Measurements from ENCODE around the gene PFAS.
"Not testable (repeated sequence)": the region's sequence is repeated elsewhere in the genome, so short reads cannot be mapped to it uniquely, and the experiment has no call there.

Gene PFAS, protein sequence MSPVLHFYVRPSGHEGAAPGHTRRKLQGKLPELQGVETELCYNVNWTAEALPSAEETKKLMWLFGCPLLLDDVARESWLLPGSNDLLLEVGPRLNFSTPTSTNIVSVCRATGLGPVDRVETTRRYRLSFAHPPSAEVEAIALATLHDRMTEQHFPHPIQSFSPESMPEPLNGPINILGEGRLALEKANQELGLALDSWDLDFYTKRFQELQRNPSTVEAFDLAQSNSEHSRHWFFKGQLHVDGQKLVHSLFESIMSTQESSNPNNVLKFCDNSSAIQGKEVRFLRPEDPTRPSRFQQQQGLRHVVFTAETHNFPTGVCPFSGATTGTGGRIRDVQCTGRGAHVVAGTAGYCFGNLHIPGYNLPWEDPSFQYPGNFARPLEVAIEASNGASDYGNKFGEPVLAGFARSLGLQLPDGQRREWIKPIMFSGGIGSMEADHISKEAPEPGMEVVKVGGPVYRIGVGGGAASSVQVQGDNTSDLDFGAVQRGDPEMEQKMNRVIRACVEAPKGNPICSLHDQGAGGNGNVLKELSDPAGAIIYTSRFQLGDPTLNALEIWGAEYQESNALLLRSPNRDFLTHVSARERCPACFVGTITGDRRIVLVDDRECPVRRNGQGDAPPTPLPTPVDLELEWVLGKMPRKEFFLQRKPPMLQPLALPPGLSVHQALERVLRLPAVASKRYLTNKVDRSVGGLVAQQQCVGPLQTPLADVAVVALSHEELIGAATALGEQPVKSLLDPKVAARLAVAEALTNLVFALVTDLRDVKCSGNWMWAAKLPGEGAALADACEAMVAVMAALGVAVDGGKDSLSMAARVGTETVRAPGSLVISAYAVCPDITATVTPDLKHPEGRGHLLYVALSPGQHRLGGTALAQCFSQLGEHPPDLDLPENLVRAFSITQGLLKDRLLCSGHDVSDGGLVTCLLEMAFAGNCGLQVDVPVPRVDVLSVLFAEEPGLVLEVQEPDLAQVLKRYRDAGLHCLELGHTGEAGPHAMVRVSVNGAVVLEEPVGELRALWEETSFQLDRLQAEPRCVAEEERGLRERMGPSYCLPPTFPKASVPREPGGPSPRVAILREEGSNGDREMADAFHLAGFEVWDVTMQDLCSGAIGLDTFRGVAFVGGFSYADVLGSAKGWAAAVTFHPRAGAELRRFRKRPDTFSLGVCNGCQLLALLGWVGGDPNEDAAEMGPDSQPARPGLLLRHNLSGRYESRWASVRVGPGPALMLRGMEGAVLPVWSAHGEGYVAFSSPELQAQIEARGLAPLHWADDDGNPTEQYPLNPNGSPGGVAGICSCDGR (N-terminal part only)

DNA sequence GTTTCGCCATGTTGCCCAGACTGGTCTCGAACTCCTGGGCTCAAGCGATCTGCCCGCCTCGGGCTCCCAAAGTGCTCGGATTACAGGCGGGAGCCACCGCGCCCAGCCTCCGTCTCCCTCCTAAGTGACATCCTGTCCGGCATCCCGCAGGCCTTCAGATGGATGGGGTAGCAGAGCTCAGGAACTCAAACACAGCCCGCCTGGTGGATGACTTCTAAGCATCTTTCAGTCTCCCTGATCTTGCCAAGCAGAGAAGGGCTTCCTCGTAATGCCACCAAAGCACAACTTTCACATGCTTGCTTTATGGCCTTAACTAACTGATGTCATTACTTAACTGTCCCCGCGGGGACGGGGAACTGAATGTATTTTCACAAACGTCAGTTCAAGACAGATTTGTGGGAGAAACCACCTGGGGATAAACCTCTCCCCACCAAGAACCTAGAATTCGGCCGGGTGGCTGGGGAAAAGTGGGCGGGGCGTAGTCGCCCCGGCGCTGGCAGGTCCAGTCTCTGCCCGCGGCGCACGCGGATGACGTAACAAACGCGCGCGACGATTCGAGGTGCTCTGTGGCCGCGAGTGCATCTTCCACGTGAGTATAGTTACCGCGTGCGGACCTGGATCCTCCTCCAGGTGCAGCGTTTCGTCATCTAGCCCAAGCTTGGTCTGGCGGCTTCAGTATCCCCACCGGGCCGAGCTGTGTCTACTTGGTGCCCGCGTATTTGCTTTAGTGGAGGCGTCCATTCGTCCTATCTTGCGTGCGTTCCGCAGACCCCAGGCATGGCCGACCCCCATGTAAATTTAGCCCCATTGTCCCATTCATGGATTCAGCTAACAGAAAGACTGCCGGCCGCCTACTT, at the start of gene PFAS:
Gene PFAS (plus strand): TSS at position 539 of the 857 bp plus-strand sequence. CDS start 4,649 bp downstream, outside the sequence.
- peak; percentile 92 for DNase-seq (ENCODE audit: low read depth)

DNA sequence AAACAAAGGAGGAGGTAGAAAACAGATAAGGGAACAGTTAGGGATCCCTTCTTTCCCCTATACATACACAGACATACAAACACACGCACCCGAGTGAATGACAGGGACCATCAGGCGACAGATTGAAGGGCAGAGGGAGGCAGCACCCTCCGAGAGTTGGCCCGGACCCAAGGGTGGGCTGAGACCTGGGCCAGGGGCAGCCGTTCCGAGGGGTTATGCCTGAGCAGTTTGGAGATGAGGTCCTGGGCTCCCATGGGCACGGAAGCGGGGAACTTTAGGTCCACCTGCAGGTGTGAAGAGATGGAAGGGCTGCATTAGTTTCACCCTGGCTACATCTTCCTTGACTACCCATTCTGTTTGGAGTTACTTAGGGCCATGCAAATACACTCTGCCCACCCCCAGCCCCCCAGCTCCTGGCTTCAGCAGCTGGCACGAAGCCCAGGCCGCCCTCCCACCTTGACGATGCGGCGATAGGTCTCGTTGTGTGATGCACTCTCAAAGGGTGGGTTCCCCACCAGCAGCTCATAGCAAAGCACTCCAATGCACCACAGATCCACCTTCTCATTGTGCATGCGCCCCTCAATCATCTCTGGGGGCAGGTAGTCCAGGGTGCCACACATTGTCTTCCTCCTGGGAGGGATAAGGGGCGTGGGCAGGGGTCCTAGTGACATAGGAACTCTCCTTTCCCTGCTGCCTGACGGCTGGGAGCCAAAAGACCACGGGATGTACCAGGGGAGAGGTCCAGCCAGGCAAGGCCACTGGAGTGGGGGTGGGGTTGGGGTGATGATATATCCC, 44.1 kb upstream of the PFAS start:
- DNase-seq (ENCODE audit: low read depth), result no peak

DNA sequence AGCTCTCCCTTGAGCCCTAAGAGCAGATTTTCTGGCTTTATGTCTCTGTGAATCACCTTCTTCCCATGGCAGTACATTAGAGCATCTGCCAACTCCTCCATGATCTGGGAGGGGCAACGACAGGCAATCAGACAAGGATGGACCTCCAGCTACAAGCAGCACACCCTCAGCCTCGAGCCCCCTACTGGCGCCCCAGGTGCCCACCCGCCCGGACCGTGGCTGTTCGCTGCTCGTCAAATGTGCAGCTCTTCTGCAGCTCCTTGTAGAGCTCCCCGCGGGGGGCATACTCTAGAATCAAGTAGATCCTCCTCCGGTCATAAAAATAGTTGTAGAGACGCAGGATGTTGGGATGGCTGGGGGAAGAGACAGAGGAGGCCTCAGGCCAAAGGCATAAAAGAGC, 42.6 kb upstream of the PFAS start:
- no peak for DNase-seq (ENCODE audit: low read depth)

DNA sequence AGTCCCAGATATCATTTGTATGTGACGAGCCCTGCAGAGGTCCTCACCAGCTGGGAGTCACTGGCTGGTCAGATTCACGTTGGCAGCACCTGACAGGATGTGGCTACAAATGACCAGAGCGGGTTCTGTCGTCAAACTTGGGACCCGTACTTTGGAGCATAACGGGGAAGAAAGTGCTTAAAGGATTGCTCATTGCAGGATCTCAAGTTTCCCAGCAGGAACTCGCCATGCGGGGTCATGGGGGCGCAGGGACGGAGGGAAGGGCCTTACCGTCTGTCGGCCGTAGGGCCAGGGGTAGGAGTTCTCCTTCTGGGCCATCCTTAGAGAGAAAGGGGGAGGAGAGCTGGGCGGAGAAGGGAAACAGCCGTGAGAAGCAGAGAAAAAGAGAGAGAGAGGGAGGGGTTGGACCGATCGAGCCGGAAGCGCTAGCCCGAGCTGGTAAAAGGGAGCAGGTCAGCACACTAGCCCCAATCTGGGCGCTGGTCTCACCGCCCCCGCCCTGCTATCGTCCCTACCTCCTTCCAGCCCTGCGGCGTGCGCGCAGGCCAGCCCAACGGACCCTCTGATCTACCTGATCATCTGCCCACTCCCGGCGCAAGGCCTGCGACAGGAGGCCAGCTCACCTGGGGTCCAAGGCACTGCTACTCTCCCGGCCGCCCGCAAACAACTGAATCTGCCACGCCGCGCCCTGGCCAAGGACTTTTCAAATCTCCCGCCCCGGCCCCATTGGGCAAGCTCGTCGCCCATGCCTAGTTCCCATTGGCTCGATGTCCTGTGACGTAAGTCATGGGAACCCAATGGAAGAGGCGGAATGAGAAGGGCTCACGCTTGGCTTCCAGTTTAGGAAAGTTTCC, 39.0 kb upstream of the PFAS start, which contains the start of gene AURKB:
Gene AURKB (minus strand): TSS at position 669 of the 854 bp plus-strand sequence. CDS start 351 bp downstream, at position 318.
- peak; percentile 79 for DNase-seq (ENCODE audit: low read depth)

DNA sequence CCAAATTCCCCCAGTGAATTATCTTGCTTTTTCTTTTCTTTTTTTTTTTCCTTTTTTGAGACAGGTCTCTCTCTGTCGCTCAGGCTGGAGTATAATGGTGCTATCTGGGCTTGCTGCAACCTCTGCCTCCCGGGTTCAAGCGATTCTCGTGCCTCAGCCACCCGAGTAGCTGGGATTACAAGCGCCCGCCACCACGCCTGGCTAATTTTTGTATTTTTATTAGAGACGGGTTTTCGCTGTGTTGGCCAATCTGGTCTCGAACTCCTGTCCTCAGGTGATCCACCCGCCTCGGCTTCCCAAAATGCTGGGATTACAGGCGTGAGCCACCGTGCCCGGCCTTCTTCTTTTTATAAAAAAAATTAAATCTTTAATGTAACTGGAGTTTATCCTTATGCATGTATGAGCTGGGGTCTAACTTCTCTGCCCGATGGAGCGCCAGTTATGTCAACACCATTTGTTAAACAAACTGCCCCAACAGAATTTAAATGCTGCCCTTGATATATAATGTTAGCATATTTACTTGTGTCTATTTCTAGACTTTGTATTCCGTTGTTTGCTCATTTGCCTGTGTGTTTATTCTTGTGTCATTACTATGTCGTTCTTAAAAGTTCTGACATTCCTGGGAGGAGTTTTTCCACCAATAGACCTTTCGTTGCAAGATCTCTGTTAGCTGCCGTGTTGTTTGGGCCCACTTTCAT, 38.2 kb upstream of the PFAS start:
- DNase-seq (ENCODE audit: low read depth), result no peak

DNA sequence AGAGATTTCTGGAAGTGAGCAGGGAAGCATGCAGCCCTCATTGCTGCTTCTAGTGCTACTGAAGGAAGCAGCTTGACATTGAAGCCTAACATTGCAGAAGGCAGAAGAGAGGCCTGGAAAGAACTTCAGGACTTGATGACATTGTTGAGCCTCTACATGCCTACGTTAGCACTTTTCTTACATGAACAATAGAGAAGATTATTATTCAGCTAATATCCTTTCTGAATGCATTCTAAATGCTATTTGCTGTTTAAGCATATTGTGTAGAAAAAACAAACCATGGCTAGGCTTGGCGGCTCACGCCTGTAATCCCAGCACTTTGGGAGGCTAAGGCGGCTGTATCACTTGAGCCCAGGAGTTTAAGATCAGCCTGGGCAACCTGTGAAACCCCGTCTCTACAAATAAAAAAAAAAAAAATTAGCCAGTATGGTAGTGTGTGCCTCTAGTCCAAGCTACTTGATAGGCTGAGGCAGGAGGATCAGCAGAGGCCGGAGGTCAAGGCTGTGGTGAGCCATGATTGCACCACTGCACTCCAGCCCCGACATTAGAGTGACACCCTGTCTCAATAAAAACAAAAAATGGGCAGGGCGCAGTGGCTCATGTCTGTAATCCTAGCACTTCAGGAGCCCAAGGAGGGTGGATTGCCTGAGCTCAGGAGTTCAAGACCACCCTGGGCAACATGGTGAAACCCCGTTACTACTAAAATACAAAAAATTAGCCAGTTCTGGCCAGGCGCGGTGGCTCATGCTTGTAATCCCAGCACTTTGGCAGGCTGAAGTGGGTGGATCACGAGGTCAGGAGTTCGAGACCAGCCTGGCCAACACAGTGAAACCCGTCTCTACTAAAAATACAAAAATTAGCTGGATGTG, 36.5 kb upstream of the PFAS start:
- no peak for DNase-seq (ENCODE audit: low read depth)

DNA sequence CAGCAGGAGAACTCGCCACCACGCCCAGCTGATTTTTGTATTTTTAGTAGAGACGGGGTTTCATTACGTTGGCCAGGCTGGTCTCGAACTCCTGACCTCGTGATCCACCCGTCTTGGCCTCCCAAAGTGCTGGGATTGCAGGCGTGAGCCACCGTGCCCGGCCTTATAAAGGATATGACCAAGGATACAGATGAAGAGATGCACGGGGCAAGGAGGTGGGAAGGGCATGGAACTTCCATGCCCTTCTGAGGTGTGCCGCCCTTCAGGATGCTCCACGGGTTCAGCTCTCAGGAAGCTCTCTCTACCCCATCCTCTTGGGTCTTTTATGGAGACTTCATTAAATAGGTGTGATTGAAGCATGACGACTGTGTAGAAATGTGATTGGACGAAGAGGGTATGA, 35.1 kb upstream of the PFAS start:
- not testable (repeated sequence) for DNase-seq (ENCODE audit: low read depth)

DNA sequence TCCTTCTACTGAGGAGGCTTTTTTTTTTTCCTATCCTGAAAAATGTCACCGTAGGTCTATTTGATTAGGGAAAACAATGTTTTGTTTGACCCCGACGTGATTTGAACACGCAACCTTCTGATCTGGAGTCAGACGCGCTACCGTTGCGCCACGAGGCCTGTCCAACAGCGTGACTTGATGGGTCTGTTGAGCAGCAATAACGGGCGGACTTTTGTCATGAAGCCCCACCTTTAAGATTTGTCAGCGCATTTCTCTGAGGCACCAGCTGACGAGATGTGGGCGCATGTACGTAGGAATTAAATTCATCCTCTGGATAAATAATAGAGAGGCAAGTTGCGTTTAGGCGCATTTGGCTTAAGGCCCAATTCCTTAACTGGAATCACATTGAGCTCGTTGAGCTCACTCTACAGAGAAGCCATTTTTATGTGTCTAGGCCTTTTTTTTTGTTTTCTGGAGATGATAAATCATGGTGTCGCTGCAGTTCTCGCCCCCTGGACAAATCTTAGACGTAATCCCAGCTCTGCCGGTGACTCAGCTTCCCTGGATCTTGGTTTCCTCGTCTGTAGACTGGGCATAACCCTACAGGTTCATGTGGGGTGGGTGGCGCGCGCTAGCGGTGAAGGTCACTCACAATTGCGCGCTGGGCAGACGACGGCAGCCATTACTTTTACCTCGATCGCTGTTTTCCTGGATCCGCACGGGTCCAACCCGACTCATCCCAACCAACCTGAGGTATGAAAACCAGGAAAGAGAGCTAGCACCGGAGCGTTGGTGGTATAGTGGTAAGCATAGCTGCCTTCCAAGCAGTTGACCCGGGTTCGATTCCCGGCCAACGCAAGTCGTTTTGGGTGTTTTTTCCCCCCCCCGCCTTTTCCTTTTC, 28.1 kb upstream of the PFAS start:
- peak; percentile 83 for DNase-seq (ENCODE audit: low read depth)

DNA sequence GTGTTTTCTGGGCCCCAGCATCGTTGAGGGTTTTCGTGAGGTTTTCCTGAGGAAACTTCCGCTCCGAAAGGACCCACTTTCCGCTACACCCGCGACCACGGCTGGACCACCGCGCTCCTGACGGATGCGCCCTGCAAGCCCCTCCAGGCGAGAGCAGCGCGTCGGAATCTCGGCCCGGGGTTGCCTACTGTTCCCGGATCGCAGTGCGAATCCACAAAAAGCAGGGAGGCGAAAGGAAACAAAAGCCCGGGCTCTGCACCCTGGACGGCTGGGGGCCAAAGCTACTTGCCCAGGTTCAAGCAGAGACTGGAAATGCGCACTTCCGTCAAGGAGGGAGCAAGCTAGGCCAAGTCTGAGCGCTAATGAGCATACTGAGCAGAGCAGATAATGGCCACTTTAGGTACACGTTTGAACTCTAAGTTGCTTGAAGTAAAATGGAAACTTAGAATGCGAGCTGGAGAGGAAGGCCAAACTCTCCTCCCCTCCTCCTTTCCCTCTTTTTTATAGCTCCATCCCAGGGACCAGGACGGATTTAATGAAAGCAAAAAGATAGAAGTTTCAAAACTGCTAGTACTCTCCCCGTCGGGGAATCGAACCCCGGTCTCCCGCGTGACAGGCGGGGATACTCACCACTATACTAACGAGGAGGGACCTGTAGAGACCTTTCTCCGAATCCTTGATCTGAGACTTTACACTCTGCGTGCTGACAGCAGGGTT, 27.3 kb upstream of the PFAS start:
- DNase-seq (ENCODE audit: low read depth), result peak; percentile 55

DNA sequence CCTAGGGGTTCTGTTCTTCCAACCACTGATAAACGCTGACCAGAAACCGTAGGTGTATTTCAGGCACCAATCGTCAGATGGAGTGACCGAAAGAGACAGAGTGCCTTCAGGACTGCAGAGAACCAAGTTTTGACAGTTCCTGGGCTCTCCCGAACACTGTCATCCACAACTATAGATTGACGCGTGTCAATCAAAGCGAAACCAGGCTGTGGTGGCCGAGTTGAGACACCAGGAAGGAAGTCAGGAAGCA, 26.8 kb upstream of the PFAS start:
- DNase-seq (ENCODE audit: low read depth), result no peak

DNA sequence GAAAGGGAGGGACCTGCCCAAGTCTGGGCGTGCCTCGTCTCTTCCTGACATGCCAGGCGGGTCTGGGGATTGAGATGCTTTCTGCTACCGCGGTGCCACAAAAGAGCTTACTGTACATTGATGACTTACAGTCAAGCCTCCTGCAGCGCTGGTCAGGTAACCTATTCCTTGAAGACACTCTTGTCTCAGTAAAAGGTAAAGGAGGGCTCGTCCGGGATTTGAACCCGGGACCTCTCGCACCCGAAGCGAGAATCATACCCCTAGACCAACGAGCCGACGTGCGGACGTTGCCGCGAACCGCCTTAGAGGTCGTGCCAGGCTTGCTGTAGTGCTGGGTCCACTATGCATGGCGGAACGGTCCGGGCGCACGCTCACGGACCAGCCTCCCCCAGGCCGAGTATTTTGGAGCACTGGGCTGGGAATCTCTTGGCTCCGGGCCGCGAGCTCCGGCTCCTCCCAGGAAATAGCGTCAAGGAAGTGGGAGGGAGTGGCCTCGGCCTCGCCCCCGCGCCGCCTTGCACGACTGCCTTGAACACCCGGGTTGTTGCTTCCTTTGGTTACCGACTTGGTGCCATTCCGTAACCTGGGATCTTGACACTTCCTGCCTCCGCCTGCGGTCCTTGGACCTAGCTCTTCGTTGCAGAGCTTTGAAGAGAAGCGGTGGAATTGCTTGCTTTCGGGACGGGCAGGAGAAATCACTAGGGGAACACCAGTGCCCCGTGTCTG, 26.3 kb upstream of the PFAS start:
- peak; percentile 93 for DNase-seq (ENCODE audit: low read depth)

DNA sequence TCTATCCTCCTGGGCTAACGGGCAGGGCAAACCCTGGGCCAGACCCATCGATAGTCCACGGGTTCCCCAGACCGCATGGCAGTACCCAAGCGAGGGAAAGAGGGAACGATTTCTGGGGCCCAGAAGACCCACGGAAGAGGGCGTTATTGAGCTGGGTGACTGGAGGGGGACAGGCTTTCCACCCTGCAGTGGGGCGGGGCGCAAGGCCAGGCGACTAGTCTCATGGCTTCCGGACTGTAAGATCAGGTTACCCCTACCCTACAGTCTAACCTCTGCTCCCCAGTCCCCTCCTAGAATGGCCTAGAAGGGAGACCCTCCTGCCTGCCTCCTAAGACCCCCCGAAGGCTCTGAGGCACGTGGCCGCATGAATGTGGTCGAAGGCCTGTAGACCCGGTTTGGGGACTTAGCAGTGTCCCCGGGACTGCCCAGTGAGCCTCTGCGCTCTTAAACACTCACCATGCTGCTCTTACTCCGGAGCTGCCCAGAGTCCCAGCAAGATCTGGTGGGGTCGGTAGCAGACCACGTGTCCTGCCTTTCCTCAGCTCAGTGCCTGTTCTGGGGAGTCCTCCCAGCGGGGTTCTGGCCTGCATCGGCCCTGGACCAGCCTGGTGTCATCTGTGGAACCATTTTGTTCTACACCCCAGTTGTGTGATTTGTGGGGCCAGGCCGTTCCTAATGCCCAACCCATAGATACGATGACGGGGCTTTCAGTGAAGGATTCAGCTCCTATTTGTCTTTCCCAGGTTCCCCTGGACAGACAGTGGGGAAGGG, 25.5 kb upstream of the PFAS start:
- DNase-seq (ENCODE audit: low read depth), result peak; percentile 77

DNA sequence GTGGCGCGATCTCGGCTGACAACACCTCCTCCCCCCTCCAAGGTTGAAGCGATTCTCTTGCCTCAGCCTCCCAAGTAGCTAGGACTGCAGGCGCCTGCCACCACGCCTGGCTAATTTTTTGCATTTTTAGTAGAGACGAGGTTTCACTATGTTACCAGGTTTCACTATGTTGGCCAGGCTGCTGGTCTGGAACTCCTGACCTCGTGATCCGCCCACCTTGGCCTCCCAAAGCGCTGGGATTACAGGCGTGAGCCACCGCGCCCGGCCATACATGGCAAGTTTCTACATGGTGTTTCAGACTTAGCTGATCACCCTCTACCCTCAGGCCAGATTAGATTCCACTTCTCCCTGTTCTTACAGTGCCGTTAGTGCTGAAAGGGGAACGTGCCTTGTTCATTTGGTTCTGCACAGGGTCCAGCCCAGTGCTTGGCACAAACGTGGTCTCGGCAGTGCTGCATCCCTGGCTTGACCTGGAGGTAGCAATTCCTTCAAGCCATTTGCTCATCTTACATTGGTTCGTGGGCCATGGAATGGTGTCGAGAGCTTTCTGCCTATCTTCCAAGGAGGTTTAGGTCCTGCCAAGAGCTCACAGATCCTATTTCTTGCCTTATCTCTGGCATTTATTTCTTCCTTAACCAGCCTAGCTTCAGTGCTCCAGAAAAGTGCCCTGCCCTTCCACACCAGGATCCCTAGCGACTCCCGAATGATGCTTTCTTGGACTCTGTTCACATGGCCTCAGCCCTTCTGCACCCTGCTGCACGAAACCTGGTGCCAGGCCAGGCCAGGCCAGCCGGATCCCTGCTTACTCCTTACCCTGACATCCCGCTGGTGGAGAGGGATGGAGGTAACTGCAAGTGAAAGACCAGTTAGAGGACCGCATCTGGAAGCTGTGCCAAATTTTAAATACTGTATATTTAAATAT, 23.9 kb upstream of the PFAS start:
- no peak for DNase-seq (ENCODE audit: low read depth)
